ENCODE measurements around the gene ALK. TPM values are rescaled to one million over a fixed set of nuclear protein-coding genes. Genes with fewer than 3 reads are reported as not detected.

The ALK gene
- total RNA-seq, 1 donor from 2014 or later = 0.52 TPM

GRCh38 chr2:29786361-29786760 lies 135.0 kb downstream of the ALK start:
- peaks cover 0 to 3% (median 0%) of the 10 kb centered on the region in 3 donors for H3K27me3 ChIP-seq (ENCODE audit: control insufficient read depth in 3 of 3, insufficient read depth in 3 of 3, low read length in 3 of 3)
- H3K4me1 ChIP-seq (ENCODE audit: control insufficient read depth in 3 of 3, insufficient read depth in 3 of 3, low read length in 3 of 3) = no peaks in the 10 kb centered on the region
- no peak overlapping the region for H3K27ac ChIP-seq (ENCODE audit: low read depth, low read length)
- no peaks in the 10 kb centered on the region for H3K9me3 ChIP-seq (ENCODE audit: control insufficient read depth in 3 of 3, low read length in 3 of 3)
- H3K9ac ChIP-seq (ENCODE audit: low read depth in 1 of 3, low read length in 3 of 3) = no peak overlapping the region
- H3K4me3 ChIP-seq (ENCODE audit: low read length in 3 of 3) = no peak overlapping the region
- H3K36me3 ChIP-seq (ENCODE audit: control insufficient read depth in 3 of 3, insufficient read depth in 3 of 3, low read length in 3 of 3) = no peaks in the 10 kb centered on the region

- no peak overlapping the region for H3K27ac ChIP-seq (ENCODE audit: low read depth, low read length)
- no peaks in the 10 kb centered on the region for H3K4me1 ChIP-seq (ENCODE audit: control insufficient read depth in 3 of 3, insufficient read depth in 3 of 3, low read length in 3 of 3)
- H3K4me3 ChIP-seq (ENCODE audit: low read length in 3 of 3) = no peak overlapping the region
- no peak overlapping the region for H3K9ac ChIP-seq (ENCODE audit: low read depth in 1 of 3, low read length in 3 of 3)
- H3K36me3 ChIP-seq (ENCODE audit: control insufficient read depth in 3 of 3, insufficient read depth in 3 of 3, low read length in 3 of 3) = no peaks in the 10 kb centered on the region
- peaks cover 0 to 3% (median 0%) of the 10 kb centered on the region in 3 donors for H3K27me3 ChIP-seq (ENCODE audit: control insufficient read depth in 3 of 3, insufficient read depth in 3 of 3, low read length in 3 of 3)
- no peaks in the 10 kb centered on the region for H3K9me3 ChIP-seq (ENCODE audit: control insufficient read depth in 3 of 3, low read length in 3 of 3)
Measured at GRCh38 chr2:29783666-29784065, 137.7 kb downstream of the ALK start.

- no peaks in the 10 kb centered on the region for H3K9me3 ChIP-seq (ENCODE audit: control insufficient read depth in 3 of 3, low read length in 3 of 3)
- H3K9ac ChIP-seq (ENCODE audit: low read depth in 1 of 3, low read length in 3 of 3) = no peak overlapping the region
- H3K36me3 ChIP-seq (ENCODE audit: control insufficient read depth in 3 of 3, insufficient read depth in 3 of 3, low read length in 3 of 3) = no peaks in the 10 kb centered on the region
- H3K27me3 ChIP-seq (ENCODE audit: control insufficient read depth in 3 of 3, insufficient read depth in 3 of 3, low read length in 3 of 3) = peaks cover 0 to 3% (median 0%) of the 10 kb centered on the region in 3 donors
- H3K4me1 ChIP-seq (ENCODE audit: control insufficient read depth in 3 of 3, insufficient read depth in 3 of 3, low read length in 3 of 3) = no peaks in the 10 kb centered on the region
- no peak overlapping the region for H3K27ac ChIP-seq (ENCODE audit: low read depth, low read length)
- no peak overlapping the region for H3K4me3 ChIP-seq (ENCODE audit: low read length in 3 of 3)
Measured at GRCh38 chr2:29782549-29783458, 138.6 kb downstream of the ALK start.

GRCh38 chr2:29782087-29782486 lies 139.3 kb downstream of the ALK start:
- Histone ChIP-seq H3K4me3 (ENCODE audit: low read length in 3 of 3) (no peak overlapping the region), H3K9ac (ENCODE audit: low read depth in 1 of 3, low read length in 3 of 3) (no peak overlapping the region), H3K4me1 (ENCODE audit: control insufficient read depth in 3 of 3, insufficient read depth in 3 of 3, low read length in 3 of 3) (no peaks in the 10 kb centered on the region), H3K9me3 (ENCODE audit: control insufficient read depth in 3 of 3, low read length in 3 of 3) (no peaks in the 10 kb centered on the region), H3K27ac (ENCODE audit: low read depth, low read length) (no peak overlapping the region), H3K36me3 (ENCODE audit: control insufficient read depth in 3 of 3, insufficient read depth in 3 of 3, low read length in 3 of 3) (no peaks in the 10 kb centered on the region), H3K27me3 (ENCODE audit: control insufficient read depth in 3 of 3, insufficient read depth in 3 of 3, low read length in 3 of 3) (peaks cover 0 to 3% (median 0%) of the 10 kb centered on the region in 3 donors)

- Histone ChIP-seq H3K9me3 (ENCODE audit: control insufficient read depth in 3 of 3, low read length in 3 of 3) (no peaks in the 10 kb centered on the region), H3K4me1 (ENCODE audit: control insufficient read depth in 3 of 3, insufficient read depth in 3 of 3, low read length in 3 of 3) (no peaks in the 10 kb centered on the region), H3K27ac (ENCODE audit: low read depth, low read length) (no peak overlapping the region), H3K27me3 (ENCODE audit: control insufficient read depth in 3 of 3, insufficient read depth in 3 of 3, low read length in 3 of 3) (no peaks in the 10 kb centered on the region), H3K36me3 (ENCODE audit: control insufficient read depth in 3 of 3, insufficient read depth in 3 of 3, low read length in 3 of 3) (no peaks in the 10 kb centered on the region), H3K9ac (ENCODE audit: low read depth in 1 of 3, low read length in 3 of 3) (no peak overlapping the region), H3K4me3 (ENCODE audit: low read length in 3 of 3) (no peak overlapping the region)
Measured at GRCh38 chr2:29780906-29781305, 140.5 kb downstream of the ALK start.

GRCh38 chr2:29777161-29777560 lies 144.2 kb downstream of the ALK start:
- Histone ChIP-seq H3K9me3 (ENCODE audit: control insufficient read depth in 3 of 3, low read length in 3 of 3) (no peaks in the 10 kb centered on the region), H3K27me3 (ENCODE audit: control insufficient read depth in 3 of 3, insufficient read depth in 3 of 3, low read length in 3 of 3) (no peaks in the 10 kb centered on the region), H3K36me3 (ENCODE audit: control insufficient read depth in 3 of 3, insufficient read depth in 3 of 3, low read length in 3 of 3) (no peaks in the 10 kb centered on the region)

GRCh38 chr2:29776406-29776805 lies 145.0 kb downstream of the ALK start:
- no peaks in the 10 kb centered on the region for H3K4me1 ChIP-seq (ENCODE audit: control insufficient read depth in 3 of 3, insufficient read depth in 3 of 3, low read length in 3 of 3)
- H3K9me3 ChIP-seq (ENCODE audit: control insufficient read depth in 3 of 3, low read length in 3 of 3) = no peaks in the 10 kb centered on the region
- no peaks in the 10 kb centered on the region for H3K36me3 ChIP-seq (ENCODE audit: control insufficient read depth in 3 of 3, insufficient read depth in 3 of 3, low read length in 3 of 3)
- no peaks in the 10 kb centered on the region for H3K27me3 ChIP-seq (ENCODE audit: control insufficient read depth in 3 of 3, insufficient read depth in 3 of 3, low read length in 3 of 3)
- H3K4me3 ChIP-seq (ENCODE audit: low read length in 3 of 3) = no peak overlapping the region
- no peak overlapping the region for H3K9ac ChIP-seq (ENCODE audit: low read depth in 1 of 3, low read length in 3 of 3)
- H3K27ac ChIP-seq (ENCODE audit: low read depth, low read length) = no peak overlapping the region

More at GRCh38 chr2:29777161-29777560, 144.2 kb downstream of the ALK start:
- no peak overlapping the region for H3K27ac ChIP-seq (ENCODE audit: low read depth, low read length)
- H3K4me1 ChIP-seq (ENCODE audit: control insufficient read depth in 3 of 3, insufficient read depth in 3 of 3, low read length in 3 of 3) = no peaks in the 10 kb centered on the region
- no peak overlapping the region for H3K9ac ChIP-seq (ENCODE audit: low read depth in 1 of 3, low read length in 3 of 3)
- H3K4me3 ChIP-seq (ENCODE audit: low read length in 3 of 3) = no peak overlapping the region

GRCh38 chr2:29775937-29776336 lies 145.4 kb downstream of the ALK start:
- Histone ChIP-seq H3K4me3 (ENCODE audit: low read length in 3 of 3) (no peak overlapping the region), H3K36me3 (ENCODE audit: control insufficient read depth in 3 of 3, insufficient read depth in 3 of 3, low read length in 3 of 3) (no peaks in the 10 kb centered on the region), H3K9me3 (ENCODE audit: control insufficient read depth in 3 of 3, low read length in 3 of 3) (no peaks in the 10 kb centered on the region), H3K9ac (ENCODE audit: low read depth in 1 of 3, low read length in 3 of 3) (no peak overlapping the region), H3K27ac (ENCODE audit: low read depth, low read length) (no peak overlapping the region), H3K27me3 (ENCODE audit: control insufficient read depth in 3 of 3, insufficient read depth in 3 of 3, low read length in 3 of 3) (no peaks in the 10 kb centered on the region), H3K4me1 (ENCODE audit: control insufficient read depth in 3 of 3, insufficient read depth in 3 of 3, low read length in 3 of 3) (no peaks in the 10 kb centered on the region)

- no peak overlapping the region for H3K9ac ChIP-seq (ENCODE audit: low read depth in 1 of 3, low read length in 3 of 3)
- H3K4me3 ChIP-seq (ENCODE audit: low read length in 3 of 3) = no peak overlapping the region
- no peaks in the 10 kb centered on the region for H3K36me3 ChIP-seq (ENCODE audit: control insufficient read depth in 3 of 3, insufficient read depth in 3 of 3, low read length in 3 of 3)
- H3K27ac ChIP-seq (ENCODE audit: low read depth, low read length) = no peak overlapping the region
- no peaks in the 10 kb centered on the region for H3K27me3 ChIP-seq (ENCODE audit: control insufficient read depth in 3 of 3, insufficient read depth in 3 of 3, low read length in 3 of 3)
- H3K9me3 ChIP-seq (ENCODE audit: control insufficient read depth in 3 of 3, low read length in 3 of 3) = no peaks in the 10 kb centered on the region
- H3K4me1 ChIP-seq (ENCODE audit: control insufficient read depth in 3 of 3, insufficient read depth in 3 of 3, low read length in 3 of 3) = no peaks in the 10 kb centered on the region
Measured at GRCh38 chr2:29774624-29775023, 146.8 kb downstream of the ALK start.

GRCh38 chr2:29770846-29771245 lies 150.5 kb downstream of the ALK start:
- Histone ChIP-seq H3K27me3 (ENCODE audit: control insufficient read depth in 3 of 3, insufficient read depth in 3 of 3, low read length in 3 of 3) (peaks cover 0 to 2% (median 0%) of the 10 kb centered on the region in 3 donors), H3K36me3 (ENCODE audit: control insufficient read depth in 3 of 3, insufficient read depth in 3 of 3, low read length in 3 of 3) (no peaks in the 10 kb centered on the region), H3K9me3 (ENCODE audit: control insufficient read depth in 3 of 3, low read length in 3 of 3) (no peaks in the 10 kb centered on the region), H3K27ac (ENCODE audit: low read depth, low read length) (no peak overlapping the region), H3K9ac (ENCODE audit: low read depth in 1 of 3, low read length in 3 of 3) (no peak overlapping the region), H3K4me1 (ENCODE audit: control insufficient read depth in 3 of 3, insufficient read depth in 3 of 3, low read length in 3 of 3) (no peaks in the 10 kb centered on the region), H3K4me3 (ENCODE audit: low read length in 3 of 3) (no peak overlapping the region)

Data from skeletal muscle tissue (tissue), 4 donors.